B cell (primary cell): ENCODE data around the gene MARK2. TPM values are rescaled to one million over a fixed set of nuclear protein-coding genes. Genes with fewer than 3 reads are reported as not detected.

Experiments
- ATAC-seq: fragments of 200-7000 bp; cut with Tn5 transposase; one replicate; pipeline ENCODE4 v1.10.0; 2021; ENCODE audit warnings: low read depth, mild to moderate bottlenecking, moderate number of reproducible peaks, moderate library complexity
- CTCF ChIA-PET: fragments of 350-600 bp; sonication (Branson Sonifier 250); formaldehyde crosslinking; loops from one replicate; lab custom pipeline; 2021; ENCODE audit warnings: antibody characterized with exemption, inconsistent platforms; lab: Charles Lee
- POLR2A ChIA-PET: fragments of 350-600 bp; sonication (Branson Sonifier 250); formaldehyde crosslinking; loops from one replicate; lab custom pipeline; 2021; ENCODE audit warnings: antibody characterized with exemption; lab: Charles Lee
- DNase-seq: peaks from one replicate; pipeline ENCODE4 v3.0.0; 2013
- H2AFZ ChIP-seq: 2 replicates; pipeline ENCODE4 v1.6.1; 2012; ENCODE audit warnings: mild to moderate bottlenecking, low read depth, low read length; ENCODE audit not compliant: insufficient read depth, poor library complexity, severe bottlenecking
- H3K27ac ChIP-seq, 2 donors: 1 replicate in 1 of 2; 2 replicates in 1 of 2; pipeline ENCODE4 v1.5.1; 2012 to 2013; ENCODE audit warnings: low read length in 2 of 2, mild to moderate bottlenecking in 2 of 2, moderate library complexity in 1 of 2
- H3K27me3 ChIP-seq, 4 experiments: fragments of 200-600 bp in 1 of 4; sonication (generic) in 1 of 4; replicated peaks in 1 of 4; 1 replicate in 2 of 4; 2 replicates in 2 of 4; pipeline versions ENCODE4 v1.6.1 to v1.7.0; 2013 to 2016; ENCODE audit warnings: low read length in 3 of 4, mild to moderate bottlenecking in 2 of 4, mixed read lengths in 1 of 4, moderate library complexity in 1 of 4; ENCODE audit not compliant: insufficient read depth in 4 of 4, control insufficient read depth in 3 of 4; ENCODE audit errors: control extremely low read depth in 1 of 4
- H3K36me3 ChIP-seq, 2 experiments: replicated peaks in 1 of 2; 1 replicate in 1 of 2; 2 replicates in 1 of 2; pipeline versions ENCODE4 v1.6.1 to v1.7.1; 2013; ENCODE audit warnings: low read length in 1 of 2; ENCODE audit not compliant: insufficient read depth in 2 of 2, control insufficient read depth in 1 of 2; ENCODE audit errors: control extremely low read depth in 1 of 2, extremely low read depth in 1 of 2
- H3K4me1 ChIP-seq, 2 donors: fragments of 200-600 bp in 1 of 2; sonication (generic) in 1 of 2; 1 replicate in 1 of 2; 2 replicates in 1 of 2; pipeline versions ENCODE4 v1.5.1 to v1.6.1; 2013 to 2017; ENCODE audit warnings: low read length in 2 of 2; ENCODE audit not compliant: control insufficient read depth in 2 of 2, insufficient read depth in 2 of 2
- H3K4me2 ChIP-seq: replicated peaks from 2 replicates; pipeline ENCODE3; 2012; ENCODE audit warnings: mild to moderate bottlenecking, low read depth, low read length; ENCODE audit not compliant: poor library complexity, severe bottlenecking
- H3K4me3 ChIP-seq, 5 experiments: fragments of 200-600 bp in 1 of 5; sonication (generic) in 1 of 5; 1 replicate in 3 of 5; 2 replicates in 2 of 5; pipeline versions ENCODE4 v1.5.1 to v1.7.0; 2011 to 2016; ENCODE audit warnings: low read length in 4 of 5, mild to moderate bottlenecking in 4 of 5, low read depth in 2 of 5, control low read depth in 1 of 5, moderate library complexity in 1 of 5; ENCODE audit not compliant: insufficient read depth in 1 of 5; ENCODE audit errors: control extremely low read depth in 1 of 5, extremely low read depth in 1 of 5
- H3K79me2 ChIP-seq: fragments of 200-600 bp; sonication (generic); one replicate; pipeline ENCODE4 v1.6.0; 2016; ENCODE audit warnings: low read length; ENCODE audit not compliant: control insufficient read depth, insufficient read depth
- H3K9ac ChIP-seq: fragments of 200-600 bp; sonication (generic); 2 replicates; pipeline ENCODE4 v1.6.1; 2017; ENCODE audit warnings: mild to moderate bottlenecking, low read length, moderate library complexity
- H3K9me3 ChIP-seq, 3 donors: one replicate each; pipeline versions ENCODE4 v1.6.1 to v1.7.1; 2013; ENCODE audit warnings: low read length in 2 of 3; ENCODE audit not compliant: control insufficient read depth in 2 of 3, insufficient read depth in 1 of 3; ENCODE audit errors: control extremely low read depth in 1 of 3
- H4K20me1 ChIP-seq: 2 replicates; pipeline ENCODE4 v1.6.0; 2012; ENCODE audit warnings: mild to moderate bottlenecking, low read length; ENCODE audit not compliant: insufficient read depth, control insufficient read depth, poor library complexity, severe bottlenecking
- H3K27ac Mint-ChIP-seq: one replicate; pipeline ENCODE4 v1.8.0; 2021; ENCODE audit warnings: mixed read lengths
- H3K27me3 Mint-ChIP-seq: one replicate; pipeline ENCODE4 v1.8.0; 2021; ENCODE audit warnings: mixed read lengths
- H3K4me1 Mint-ChIP-seq: one replicate; pipeline ENCODE4 v1.8.0; 2021; ENCODE audit warnings: mixed read lengths
- H3K4me3 Mint-ChIP-seq: one replicate; pipeline ENCODE4 v1.8.0; 2021; ENCODE audit warnings: mixed read lengths
- H3K9me3 Mint-ChIP-seq: one replicate; pipeline ENCODE4 v1.8.0; 2022; ENCODE audit warnings: mixed read lengths; ENCODE audit not compliant: insufficient read depth
- EZH2 ChIP-seq: IDR thresholded peaks from 2 replicates; pipeline ENCODE4 v1.6.1; 2012; ENCODE audit warnings: borderline replicate concordance, low read depth, mild to moderate bottlenecking, moderate library complexity, low read length; ENCODE audit not compliant: insufficient read depth, poor library complexity, severe bottlenecking
- WGBS: methylation state at CpG from one replicate; pipeline ENCODE4 v1.1.5; 2013; ENCODE audit warnings: missing lambda C conversion rate; ENCODE audit not compliant: insufficient coverage; 5-methylcytosine and 5-hydroxymethylcytosine counted together
- intact Hi-C: fragments of 100-400 bp; cut with micrococcal nuclease; formaldehyde crosslinking; loops from one replicate; pipeline ENCODE4 v1.10.0; 2022
- polyA plus RNA-seq: library from polyadenylated mRNA; depleted of rRNA; stranded (reverse); fragments of >200 nt; gene quantifications from 2 replicates; pipeline ENCODE4 v1.2.3, GENCODE V29; 2012
- total RNA-seq, 2 donors: library from RNA; stranded (reverse); fragments of 120-200 nt in 1 of 2; gene quantifications; 1 replicate in 1 of 2; 2 replicates in 1 of 2; pipeline versions ENCODE4 v1.2.3 to v1.2.4, GENCODE V29; 2013 to 2022
- TF ChIP-seq, protein P1 (sequence below): fragments of 200-600 bp; IDR thresholded peaks from one replicate; pipeline ENCODE4 v1.8.0; 2022; ENCODE audit warnings: antibody characterized with exemption, mild to moderate bottlenecking

The MARK2 gene
- total and polyA plus RNA-seq, 2 donors (not counting 1 experiment from before 2014, with no cell fraction given), result 47.2 to 58.1 TPM

GRCh38 chr11:63938479-63939396 lies 99.8 kb downstream of the MARK2 start, which contains the start of gene NAA40:
Gene NAA40 (plus strand): TSS chr11:63939002. CDS start chr11:63939097, 95 bp downstream.
- H3K9me3 Mint-ChIP-seq, result no peaks in the 10 kb centered on the region
- H3K9me3 ChIP-seq, result no peaks in the 10 kb centered on the region
- H4K20me1 ChIP-seq, result peaks cover 7% of the 10 kb centered on the region
- no peaks in the 10 kb centered on the region for H3K27me3 Mint-ChIP-seq
- peaks cover 32% of the 10 kb centered on the region for H3K4me1 Mint-ChIP-seq
- H3K4me3 ChIP-seq, result peak within 1 kb of the TSS; percentile 65 to 98 (median 72)
- WGBS, result under 1% methylated on average over 74 of the region's 92 CpGs
- no peak for TF ChIP-seq EZH2
- TF ChIP-seq, protein P1, sequence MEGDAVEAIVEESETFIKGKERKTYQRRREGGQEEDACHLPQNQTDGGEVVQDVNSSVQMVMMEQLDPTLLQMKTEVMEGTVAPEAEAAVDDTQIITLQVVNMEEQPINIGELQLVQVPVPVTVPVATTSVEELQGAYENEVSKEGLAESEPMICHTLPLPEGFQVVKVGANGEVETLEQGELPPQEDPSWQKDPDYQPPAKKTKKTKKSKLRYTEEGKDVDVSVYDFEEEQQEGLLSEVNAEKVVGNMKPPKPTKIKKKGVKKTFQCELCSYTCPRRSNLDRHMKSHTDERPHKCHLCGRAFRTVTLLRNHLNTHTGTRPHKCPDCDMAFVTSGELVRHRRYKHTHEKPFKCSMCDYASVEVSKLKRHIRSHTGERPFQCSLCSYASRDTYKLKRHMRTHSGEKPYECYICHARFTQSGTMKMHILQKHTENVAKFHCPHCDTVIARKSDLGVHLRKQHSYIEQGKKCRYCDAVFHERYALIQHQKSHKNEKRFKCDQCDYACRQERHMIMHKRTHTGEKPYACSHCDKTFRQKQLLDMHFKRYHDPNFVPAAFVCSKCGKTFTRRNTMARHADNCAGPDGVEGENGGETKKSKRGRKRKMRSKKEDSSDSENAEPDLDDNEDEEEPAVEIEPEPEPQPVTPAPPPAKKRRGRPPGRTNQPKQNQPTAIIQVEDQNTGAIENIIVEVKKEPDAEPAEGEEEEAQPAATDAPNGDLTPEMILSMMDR, result no peak
- H3K4me2 ChIP-seq, result peak within 1 kb of the TSS; percentile 97
- no peaks in the 10 kb centered on the region for H3K27me3 ChIP-seq
- peak within 1 kb of the TSS; percentile 55 to 72 for H3K27ac ChIP-seq
- POLR2A ChIA-PET, result interaction anchor here (0.6 to 1.1 kb wide), 3 partner anchors 84 to 246 kb away, joined by 3 to 9 read pairs (median 6); partner anchors contain the start of gene MARK2
- no peaks in the 10 kb centered on the region for H3K36me3 ChIP-seq
- peak within 1 kb of the TSS; percentile 82 for H3K27ac Mint-ChIP-seq
- peak within 1 kb of the TSS; percentile 91 for H2AFZ ChIP-seq
- peaks cover 27 to 35% of the 10 kb centered on the region in 2 donors for H3K4me1 ChIP-seq
- intact Hi-C loops, result loop anchor here (1.0 to 5.0 kb wide), 8 partner anchors 20 to 371 kb away; partner anchors contain the start of genes COX8A, OTUB1 and ZFTA
- H3K4me3 Mint-ChIP-seq, result peak within 1 kb of the TSS; percentile 88
- DNase-seq (peak; percentile 98), ATAC-seq (peak; percentile 87)
- CTCF ChIA-PET, result interaction anchor here (1.0 to 2.5 kb wide), 5 partner anchors 18 to 124 kb away, joined by 3 to 10 read pairs (median 3); partner anchors contain the start of gene MARK2
- H3K9ac ChIP-seq, result peak within 1 kb of the TSS; percentile 82
- H3K79me2 ChIP-seq, result peaks cover 33% of the 10 kb centered on the region
